Endothelial cell of umbilical vein (primary cell): ENCODE results near the gene POLR3G. TPM values are rescaled to one million over a fixed set of nuclear protein-coding genes. Genes with fewer than 3 reads are reported as not detected.
A peak's percentile ranks its signal among the peaks of the same experiment; 100 is the strongest.

Source experiments
- BruUV-seq: library from RNA; stranded (reverse); fragments of 400-500 nt; replicated peaks from 2 replicates; lab custom pipeline; 2021; lab: Mats Ljungman, UMichigan
- CTCF ChIA-PET: fragments of 300-600, 350-600 bp; sonication (Branson Sonifier 250); formaldehyde crosslinking; loops from one replicate; lab custom pipeline; 2021; ENCODE audit warnings: antibody characterized with exemption, inconsistent platforms; lab: Charles Lee
- POLR2A ChIA-PET: fragments of 300-600, 350-600 bp; sonication (Branson Sonifier 250); formaldehyde crosslinking; loops from one replicate; lab custom pipeline; 2021; ENCODE audit warnings: antibody characterized with exemption, inconsistent platforms; lab: Charles Lee
- DNase-seq: peaks from one replicate; pipeline ENCODE4 v3.0.0-alpha.2; 2011; ENCODE audit warnings: low read depth, low spot score
- FAIRE-seq: peaks from 2 replicates; lab custom pipeline; 2011; peaks lifted over from hg19 to GRCh38; lab: Jason Lieb, UNC
- H2AFZ ChIP-seq: 2 replicates; pipeline ENCODE4 v1.6.0; 2012; ENCODE audit warnings: low read depth, low read length, control low read depth, inconsistent platforms
- H3K27ac ChIP-seq: 2 replicates; pipeline ENCODE4 v1.5.1; 2011; ENCODE audit warnings: low read depth, mild to moderate bottlenecking, control low read depth, low read length, moderate library complexity; ENCODE audit not compliant: insufficient read depth
- H3K27me3 ChIP-seq, 2 experiments: 2 replicates each; pipeline versions ENCODE4 v1.6.0 to v1.6.1; 2011; ENCODE audit warnings: low read length in 2 of 2, mixed read lengths in 1 of 2; ENCODE audit not compliant: control insufficient read depth in 2 of 2, insufficient read depth in 2 of 2
- H3K36me3 ChIP-seq, 2 experiments: 2 replicates in 1 of 2; 3 replicates in 1 of 2; pipeline ENCODE4 v1.5.1; 2011; ENCODE audit warnings: low read length in 2 of 2, mild to moderate bottlenecking in 1 of 2, moderate library complexity in 1 of 2; ENCODE audit not compliant: control insufficient read depth in 2 of 2, insufficient read depth in 2 of 2; ENCODE audit errors: extremely low read depth in 1 of 2
- H3K4me1 ChIP-seq: 3 replicates; pipeline ENCODE4 v1.5.1; 2011; ENCODE audit warnings: mild to moderate bottlenecking, low read length; ENCODE audit not compliant: control insufficient read depth, insufficient read depth; ENCODE audit errors: extremely low read depth
- H3K4me2 ChIP-seq: 2 replicates; pipeline ENCODE4 v1.6.1; 2011; ENCODE audit warnings: low read length, control low read depth, mixed read lengths; ENCODE audit not compliant: insufficient read depth
- H3K4me3 ChIP-seq, 3 experiments: fragments of 200-600 bp in 1 of 3; sonication (generic), shearing (Covaris generic) in 1 of 3; replicated peaks in 1 of 3; 2 replicates each; pipeline ENCODE4 v1.5.1; 2011 to 2016; ENCODE audit warnings: control low read depth in 3 of 3, low read length in 3 of 3, mild to moderate bottlenecking in 2 of 3, inconsistent platforms in 1 of 3, low read depth in 1 of 3, moderate library complexity in 1 of 3; ENCODE audit not compliant: insufficient read depth in 1 of 3
- H3K79me2 ChIP-seq: 2 replicates; pipeline ENCODE4 v1.6.0; 2012; ENCODE audit warnings: low read length, inconsistent platforms; ENCODE audit not compliant: control insufficient read depth, insufficient read depth
- H3K9ac ChIP-seq: replicated peaks from 2 replicates; pipeline ENCODE3; 2011; ENCODE audit warnings: low read length, control low read depth; ENCODE audit not compliant: insufficient read depth; ENCODE audit errors: extremely low read depth
- H3K9me1 ChIP-seq: replicated peaks from 3 replicates; pipeline ENCODE4 v1.6.0; 2011; ENCODE audit warnings: mild to moderate bottlenecking, low read length; ENCODE audit not compliant: control insufficient read depth, insufficient read depth; ENCODE audit errors: extremely low read depth
- H3K9me3 ChIP-seq: replicated peaks from 2 replicates; pipeline ENCODE4 v1.5.1; 2012; ENCODE audit warnings: low read length, inconsistent platforms; ENCODE audit not compliant: control insufficient read depth, insufficient read depth
- H4K20me1 ChIP-seq: replicated peaks from 2 replicates; pipeline ENCODE3; 2011; ENCODE audit warnings: mild to moderate bottlenecking, low read length; ENCODE audit not compliant: control insufficient read depth, insufficient read depth; ENCODE audit errors: extremely low read depth
- CTCF ChIP-seq, 2 donors: IDR thresholded peaks; 1 replicate in 1 of 2; 2 replicates in 1 of 2; pipeline ENCODE4 v1.5.1; 2011; ENCODE audit warnings: low read length in 2 of 2, mild to moderate bottlenecking in 2 of 2, moderate library complexity in 2 of 2, control low read depth in 1 of 2, inconsistent platforms in 1 of 2, low read depth in 1 of 2; ENCODE audit not compliant: insufficient read depth in 1 of 2; ENCODE audit errors: extremely low read depth in 1 of 2
- EZH2 ChIP-seq: IDR thresholded peaks from 2 replicates; pipeline ENCODE4 v1.6.1; 2012; ENCODE audit warnings: borderline replicate concordance, low read depth, mild to moderate bottlenecking, moderate library complexity, low read length, inconsistent platforms; ENCODE audit not compliant: severe bottlenecking
- FOS ChIP-seq: IDR thresholded peaks from 2 replicates; pipeline ENCODE4 v1.6.1; 2011; ENCODE audit warnings: mild to moderate bottlenecking, low read length, moderate library complexity, borderline replicate concordance; ENCODE audit not compliant: insufficient read depth
- GATA2 ChIP-seq: IDR thresholded peaks from 2 replicates; pipeline ENCODE4 v1.7.0; 2011; ENCODE audit warnings: low read depth, mild to moderate bottlenecking, moderate library complexity, mixed read lengths, low read length; ENCODE audit not compliant: insufficient read length, insufficient read depth
- JUN ChIP-seq: IDR thresholded peaks from 2 replicates; pipeline ENCODE4 v1.6.1; 2011; ENCODE audit warnings: borderline replicate concordance, low read depth; ENCODE audit not compliant: insufficient read length, insufficient read depth
- MAX ChIP-seq: IDR thresholded peaks from 2 replicates; pipeline ENCODE4 v1.6.1; 2011; ENCODE audit not compliant: insufficient read depth, insufficient read length
- MYC ChIP-seq: IDR thresholded peaks from one replicate; pipeline ENCODE4 v1.6.1; 2011; ENCODE audit warnings: mild to moderate bottlenecking, low read depth, low read length
- POLR2A ChIP-seq: IDR thresholded peaks from 2 replicates; pipeline ENCODE4 v1.6.1; 2012; ENCODE audit warnings: low read depth, mild to moderate bottlenecking, control low read depth, low read length
- POLR2AphosphoS5 ChIP-seq: IDR thresholded peaks from 2 replicates; pipeline ENCODE4 v1.6.1; 2012; ENCODE audit warnings: low read depth, mild to moderate bottlenecking, control low read depth, low read length, moderate library complexity; ENCODE audit not compliant: insufficient read depth
- dilution Hi-C: fragments of 300-500 bp; cut with MboI; formaldehyde crosslinking; loops from one replicate; pipeline ENCODE4 v1.15.0; 2019; ENCODE audit warnings: low sequenced_read_pairs; ENCODE audit not compliant: extremely low pct_ligation_motif_present
- intact Hi-C: fragments of 100-400 bp; cut with micrococcal nuclease; formaldehyde crosslinking; loops from one replicate; pipeline ENCODE4 v1.10.0; 2022
- polyA plus RNA-seq, 4 experiments: library from polyadenylated mRNA; depleted of rRNA in 3 of 4; stranded (reverse) in 3 of 4; unstranded in 1 of 4; fragments of >200 nt; gene quantifications; 2 replicates each; pipeline versions ENCODE4 v1.2.1 to v1.2.3, GENCODE V29; 2011 to 2012; ENCODE audit warnings: missing spikeins in 1 of 4
- total RNA-seq: library from RNA; stranded (reverse); gene quantifications from 2 replicates; pipeline ENCODE4 v1.2.3, GENCODE V29; 2021

POLR3G gene
- total and polyA plus RNA-seq, 2 donors (not counting 3 experiments of a cell fraction or from before 2014, with no cell fraction given): 15.0 to 15.7 TPM

GRCh38 chr5:90483206-90483605 is 8.5 kb downstream of the POLR3G start:
- TF ChIP-seq EZH2: no peak
- TF ChIP-seq POLR2AphosphoS5: no peak
- no peak for TF ChIP-seq FOS
- no peak for TF ChIP-seq MAX
- TF ChIP-seq GATA2: no peak
- no peak for TF ChIP-seq MYC
- no peak for TF ChIP-seq JUN
- TF ChIP-seq CTCF (IDR thresholded peaks at IDR 0.05; ENCODE audit: extremely low read depth in 1 of 2, insufficient read depth in 1 of 2, low read depth in 1 of 2, low read length in 2 of 2): no peak
- TF ChIP-seq POLR2A: no peak
- no peak overlapping the region for H3K27ac ChIP-seq
- dilution Hi-C loops (no loop called here), intact Hi-C loops (no loop called here)
- DNase-seq: peak; percentile 12
- H3K36me3 ChIP-seq: no peaks in the 10 kb centered on the region
- no peak overlapping the region for H3K9ac ChIP-seq
- BruUV-seq: no TSS peak
- H2AFZ ChIP-seq: no peak overlapping the region
- H3K79me2 ChIP-seq: peaks cover 19% of the 10 kb centered on the region
- H3K4me1 ChIP-seq: no peaks in the 10 kb centered on the region
- H3K27me3 ChIP-seq: no peaks in the 10 kb centered on the region
- H3K4me2 ChIP-seq: no peak overlapping the region
- no peak for FAIRE-seq
- H3K9me1 ChIP-seq: no peaks in the 10 kb centered on the region
- no peak overlapping the region for H3K4me3 ChIP-seq
- CTCF ChIA-PET: no interaction called here
- POLR2A ChIA-PET: no interaction called here
- no peaks in the 10 kb centered on the region for H4K20me1 ChIP-seq
- no peaks in the 10 kb centered on the region for H3K9me3 ChIP-seq
